Caki2 (cell line): ENCODE data around the gene F8A2. TPM values are rescaled to one million over a fixed set of nuclear protein-coding genes. Genes with fewer than 3 reads are reported as not detected.

ENCODE experiments used
- total RNA-seq: library from RNA; depleted of rRNA; stranded (reverse); fragments of >200 nt; shearing (Covaris generic); gene quantifications from 2 replicates; pipeline ENCODE4 v1.2.3, GENCODE V29; 2014; ENCODE audit warnings: low replicate concordance; rRNA removed

Gene F8A2
- total RNA-seq, 1 experiment from 2014 or later = not detected

Other genes starting within 250 kb of the F8A2 start
- 80.6 and 88.0 TPM in 2 replicates for gene VBP1, start 165.6 kb upstream of the F8A2 start, total RNA-seq
- 0.68 TPM in 1 of 2 replicates, not detected in the other for gene RAB39B, start 117.6 kb upstream of the F8A2 start, total RNA-seq
- 0.43 TPM in 1 of 2 replicates, not detected in the other for gene CLIC2, start 47.5 kb upstream of the F8A2 start, total RNA-seq
- 0.74 and 5.3 TPM in 2 replicates for gene F8A3, start 76.5 kb downstream of the F8A2 start, total RNA-seq
- not detected in 2 replicates for gene SPRY3, start 230.5 kb downstream of the F8A2 start, total RNA-seq
- gene TMLHE, start 230.9 kb downstream of the F8A2 start, total RNA-seq = 9.8 and 18.1 TPM in 2 replicates